ENCODE data around the gene EIF5A.

DNA sequence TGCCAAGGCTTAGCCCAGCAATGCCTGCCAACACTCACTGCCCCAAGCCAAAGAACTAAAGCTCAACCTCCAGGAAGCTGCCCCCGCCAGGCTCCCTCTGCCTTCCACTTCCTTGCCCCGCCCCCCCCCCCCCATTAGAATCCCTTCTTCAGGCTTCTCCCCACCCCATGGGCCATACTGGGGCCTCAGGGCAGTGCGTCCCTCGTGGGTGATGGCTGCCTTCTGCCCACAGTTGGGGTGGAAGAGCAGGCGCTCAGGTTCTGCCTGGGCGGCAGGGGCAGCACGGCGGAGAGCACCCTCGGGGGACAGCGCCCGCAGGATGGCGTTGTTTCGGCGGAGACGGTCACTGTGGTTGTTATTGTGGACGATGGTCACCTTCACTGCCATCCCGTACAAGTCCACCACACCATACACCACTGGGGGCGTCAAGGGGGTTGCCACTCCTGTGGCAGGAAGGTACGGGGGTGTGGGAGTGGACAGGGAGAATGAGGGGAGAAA, 17.7 kb downstream of the EIF5A start:
- no peak for TF ChIP-seq ZNF274 (IDR thresholded peaks at IDR 0.05; ENCODE audit: borderline replicate concordance, extremely low read depth, low read length)
- TF ChIP-seq EGR1 (IDR thresholded peaks at IDR 0.05; ENCODE audit: borderline replicate concordance, low read depth, low read length): no peak
- TF ChIP-seq EP300 (IDR thresholded peaks at IDR 0.05; ENCODE audit: borderline replicate concordance in 1 of 2, low read depth in 2 of 2, low read length in 2 of 2): no peak
- TF ChIP-seq, protein P1, sequence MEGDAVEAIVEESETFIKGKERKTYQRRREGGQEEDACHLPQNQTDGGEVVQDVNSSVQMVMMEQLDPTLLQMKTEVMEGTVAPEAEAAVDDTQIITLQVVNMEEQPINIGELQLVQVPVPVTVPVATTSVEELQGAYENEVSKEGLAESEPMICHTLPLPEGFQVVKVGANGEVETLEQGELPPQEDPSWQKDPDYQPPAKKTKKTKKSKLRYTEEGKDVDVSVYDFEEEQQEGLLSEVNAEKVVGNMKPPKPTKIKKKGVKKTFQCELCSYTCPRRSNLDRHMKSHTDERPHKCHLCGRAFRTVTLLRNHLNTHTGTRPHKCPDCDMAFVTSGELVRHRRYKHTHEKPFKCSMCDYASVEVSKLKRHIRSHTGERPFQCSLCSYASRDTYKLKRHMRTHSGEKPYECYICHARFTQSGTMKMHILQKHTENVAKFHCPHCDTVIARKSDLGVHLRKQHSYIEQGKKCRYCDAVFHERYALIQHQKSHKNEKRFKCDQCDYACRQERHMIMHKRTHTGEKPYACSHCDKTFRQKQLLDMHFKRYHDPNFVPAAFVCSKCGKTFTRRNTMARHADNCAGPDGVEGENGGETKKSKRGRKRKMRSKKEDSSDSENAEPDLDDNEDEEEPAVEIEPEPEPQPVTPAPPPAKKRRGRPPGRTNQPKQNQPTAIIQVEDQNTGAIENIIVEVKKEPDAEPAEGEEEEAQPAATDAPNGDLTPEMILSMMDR (IDR thresholded peaks at IDR 0.05; ENCODE audit: control extremely low read depth in 1 of 3, insufficient read depth in 1 of 3, low read depth in 1 of 3, low read length in 3 of 3): no peak
- TF ChIP-seq EZH2 (IDR thresholded peaks at IDR 0.05; ENCODE audit: low read depth, low read length, severe bottlenecking): no peak
- TF ChIP-seq SRF (IDR thresholded peaks at IDR 0.05; ENCODE audit: low read depth, low read length): no peak
- TF ChIP-seq POLR2A (IDR thresholded peaks at IDR 0.05; ENCODE audit: control extremely low read depth in 1 of 2, low read depth in 2 of 2, low read length in 2 of 2): no peak
- no peak for TF ChIP-seq CEBPB (IDR thresholded peaks at IDR 0.05; ENCODE audit: low read depth, low read length)
- no peak for TF ChIP-seq TAF1 (IDR thresholded peaks at IDR 0.05; ENCODE audit: low read depth, low read length)
- no peak for TF ChIP-seq CREB1 (IDR thresholded peaks at IDR 0.05)
- TF ChIP-seq JUN (IDR thresholded peaks at IDR 0.05; ENCODE audit: low read depth, low read length): no peak

All from H1 (cell line).